NCI-H1417 treated with DMSO at 0.1 percent for 48 hours (cell line): ENCODE data around the gene CDK2.
"Not testable (repeated sequence)": the region's sequence is repeated elsewhere in the genome, so short reads cannot be mapped to it uniquely, and the experiment has no call there.

Experiments used
- DNase-seq: peaks from one replicate; lab custom pipeline; 2025; lab: John Stamatoyannopoulos, UW

Gene CDK2

GRCh38 chr12:55981882-55982281 lies 15.3 kb downstream of the CDK2 start:
- not testable (repeated sequence) for DNase-seq

GRCh38 chr12:55982319-55982936 lies 15.8 kb downstream of the CDK2 start:
- DNase-seq, result no peak

- DNase-seq, result no peak
Observed at GRCh38 chr12:55983232-55983842, 16.7 kb downstream of the CDK2 start.

- DNase-seq, result no peak
Observed at GRCh38 chr12:55984861-55985260, 18.2 kb downstream of the CDK2 start.

GRCh38 chr12:55985341-55985740 lies 18.7 kb downstream of the CDK2 start:
- no peak for DNase-seq

GRCh38 chr12:55985976-55986375 lies 19.3 kb downstream of the CDK2 start:
- DNase-seq, result not testable (repeated sequence)

GRCh38 chr12:55991110-55991509 lies 24.5 kb downstream of the CDK2 start:
- no peak for DNase-seq

GRCh38 chr12:55993230-55993853 lies 26.7 kb downstream of the CDK2 start:
- no peak for DNase-seq

GRCh38 chr12:55995366-55995765 lies 28.7 kb downstream of the CDK2 start:
- DNase-seq, result no peak

- peak; percentile 16 for DNase-seq
Observed at GRCh38 chr12:55996201-55996714, 29.6 kb downstream of the CDK2 start.

- DNase-seq, result peak; percentile 71
Observed at GRCh38 chr12:55996715-55997534, 30.3 kb downstream of the CDK2 start, which contains the start of gene SUOX. SUOX (plus strand) TSS chr12:55997276; CDS start chr12:56002222, 4,946 bp downstream.

- DNase-seq, result no peak
Observed at GRCh38 chr12:55997535-55997859, 30.9 kb downstream of the CDK2 start.

GRCh38 chr12:55999522-55999921 lies 32.9 kb downstream of the CDK2 start:
- not testable (repeated sequence) for DNase-seq

GRCh38 chr12:55999999-56000540 lies 33.4 kb downstream of the CDK2 start:
- DNase-seq, result not testable (repeated sequence)

- no peak for DNase-seq
Observed at GRCh38 chr12:56001487-56002100, 35.0 kb downstream of the CDK2 start.

- not testable (repeated sequence) for DNase-seq
Observed at GRCh38 chr12:56003376-56003775, 36.7 kb downstream of the CDK2 start.

GRCh38 chr12:56004211-56004610 lies 37.6 kb downstream of the CDK2 start:
- no peak for DNase-seq

- DNase-seq, result peak; percentile 10
Observed at GRCh38 chr12:56007564-56008559, 41.2 kb downstream of the CDK2 start.

GRCh38 chr12:56010111-56010570 lies 43.5 kb downstream of the CDK2 start:
- DNase-seq, result no peak

GRCh38 chr12:56011509-56012090 lies 45.0 kb downstream of the CDK2 start:
- no peak for DNase-seq
